HCT116 (cell line): ENCODE measurements around the gene POPDC3. TPM values are rescaled to one million over a fixed set of nuclear protein-coding genes. Genes with fewer than 3 reads are reported as not detected.

Source experiments
- ATAC-seq: fragments of 200-7000 bp; cut with Tn5 transposase; 2 replicates; pipeline ENCODE4 v1.9.1; 2020; ENCODE audit warnings: mild to moderate bottlenecking, moderate library complexity
- BruUV-seq: library from RNA; stranded (reverse); fragments of 400-500 nt; replicated peaks from 2 replicates; lab custom pipeline; 2021; lab: Mats Ljungman, UMichigan
- CTCF ChIA-PET: fragments of 300-600 bp; sonication (Branson Sonifier 250); formaldehyde crosslinking; loops from one replicate; lab custom pipeline; 2021; ENCODE audit warnings: antibody characterized with exemption; lab: Charles Lee
- POLR2A ChIA-PET: fragments of 300-600, 350-600 bp; sonication (Branson Sonifier 250); formaldehyde crosslinking; loops from one replicate; lab custom pipeline; 2021; ENCODE audit warnings: antibody characterized with exemption; lab: Charles Lee
- RAD21 ChIA-PET, 2 experiments: fragments of 300-600 bp; sonication (Branson Sonifier 250); formaldehyde crosslinking; loops; one replicate each; lab custom pipeline; 2023; ENCODE audit warnings: low total read pairs in 2 of 2; ENCODE audit not compliant: uncharacterized antibody in 2 of 2, unreplicated experiment in 2 of 2, low non-redundant PET in 1 of 2; lab: Charles Lee
- DNase-seq: peaks from one replicate; pipeline ENCODE4 v3.0.0-alpha.2; 2010; ENCODE audit warnings: low read depth, low spot score
- H2AFZ ChIP-seq: fragments of 200-600 bp; shearing (Covaris generic), sonication (generic); 2 replicates; pipeline ENCODE4 v1.6.1; 2017; ENCODE audit warnings: low read depth, mixed run types, mixed read lengths, antibody characterized with exemption, low read length; ENCODE audit not compliant: poor library complexity, severe bottlenecking
- H3K27ac ChIP-seq: 2 replicates; pipeline ENCODE4 v1.5.1; 2012; ENCODE audit warnings: low read depth, low read length
- H3K27me3 ChIP-seq: fragments of 200-600 bp; sonication (generic); 2 replicates; pipeline ENCODE4 v1.6.1; 2016; ENCODE audit warnings: mixed run types, low read length, mixed read lengths; ENCODE audit not compliant: insufficient read depth
- H3K36me3 ChIP-seq, 2 experiments: fragments of 200-500 bp in 1 of 2; fragments of 200-600 bp in 1 of 2; sonication (Bioruptor generic) in 1 of 2; sonication (generic) in 1 of 2; 2 replicates each; pipeline versions ENCODE4 v1.5.1 to v1.6.1; 2014 to 2016; ENCODE audit warnings: low read length in 2 of 2, inconsistent platforms in 1 of 2, mixed read lengths in 1 of 2, mixed run types in 1 of 2; ENCODE audit not compliant: insufficient read depth in 2 of 2, control insufficient read depth in 1 of 2
- H3K4me1 ChIP-seq, 2 experiments: fragments of 200-600 bp in 1 of 2; sonication (generic) in 1 of 2; 2 replicates each; pipeline versions ENCODE4 v1.5.1 to v1.6.1; 2012 to 2017; ENCODE audit warnings: low read length in 2 of 2, inconsistent platforms in 1 of 2, mild to moderate bottlenecking in 1 of 2, mixed read lengths in 1 of 2, mixed run types in 1 of 2, moderate library complexity in 1 of 2; ENCODE audit not compliant: insufficient read depth in 2 of 2, control insufficient read depth in 1 of 2
- H3K4me2 ChIP-seq: fragments of 200-600 bp; sonication (generic); 2 replicates; pipeline ENCODE4 v1.6.1; 2017; ENCODE audit warnings: mixed run types, low read length, mixed read lengths
- H3K4me3 ChIP-seq, 2 experiments: fragments of 200-600 bp in 1 of 2; sonication (generic) in 1 of 2; replicated peaks in 1 of 2; 2 replicates each; pipeline ENCODE4 v1.5.1; 2011 to 2016; ENCODE audit warnings: low read length in 2 of 2, control low read depth in 1 of 2, low read depth in 1 of 2, mild to moderate bottlenecking in 1 of 2, mixed read lengths in 1 of 2, mixed run types in 1 of 2
- H3K79me2 ChIP-seq: fragments of 200-600 bp; sonication (generic); 2 replicates; pipeline ENCODE4 v1.6.1; 2017; ENCODE audit warnings: mild to moderate bottlenecking, mixed run types, low read length, moderate library complexity, mixed read lengths; ENCODE audit not compliant: insufficient read depth
- H3K9ac ChIP-seq: fragments of 200-600 bp; sonication (generic); 2 replicates; pipeline ENCODE4 v1.6.1; 2016; ENCODE audit warnings: low read length, mixed read lengths
- H3K9me2 ChIP-seq: fragments of 200-600 bp; sonication (generic), shearing (Covaris generic); 2 replicates; pipeline ENCODE4 v1.6.1; 2017; ENCODE audit warnings: mixed run types, mild to moderate bottlenecking, moderate library complexity; ENCODE audit not compliant: insufficient read depth
- H3K9me3 ChIP-seq, 2 experiments: fragments of 200-500 bp in 1 of 2; fragments of 200-600 bp in 1 of 2; sonication (Bioruptor generic) in 1 of 2; sonication (generic) in 1 of 2; 2 replicates each; pipeline ENCODE4 v1.6.1; 2014 to 2017; ENCODE audit warnings: low read length in 2 of 2, mixed read lengths in 2 of 2, inconsistent platforms in 1 of 2, low read depth in 1 of 2, mild to moderate bottlenecking in 1 of 2, mixed run types in 1 of 2, moderate library complexity in 1 of 2; ENCODE audit not compliant: control insufficient read depth in 1 of 2, insufficient read depth in 1 of 2
- H4K20me1 ChIP-seq: fragments of 200-600 bp; sonication (generic), shearing (Covaris generic); 2 replicates; pipeline ENCODE4 v1.6.1; 2017; ENCODE audit warnings: mixed run types, mild to moderate bottlenecking, moderate library complexity; ENCODE audit not compliant: insufficient read depth
- ATF3 ChIP-seq: IDR thresholded peaks from 2 replicates; pipeline ENCODE4 v1.6.1; 2012
- CBX3 ChIP-seq: IDR thresholded peaks from 2 replicates; pipeline ENCODE4 v1.6.1; 2012; ENCODE audit warnings: low read depth
- CTCF ChIP-seq, 3 experiments: fragments of 200-600 bp in 1 of 3; sonication (generic) in 1 of 3; IDR thresholded peaks in 2 of 3; conservative IDR thresholded peaks in 1 of 3; 2 replicates each; pipeline ENCODE4 v1.5.1; 2012 to 2017; ENCODE audit warnings: low read depth in 2 of 3, low read length in 2 of 3, antibody characterized with exemption in 1 of 3, borderline replicate concordance in 1 of 3, control low read depth in 1 of 3, mild to moderate bottlenecking in 1 of 3, mixed read lengths in 1 of 3, mixed run types in 1 of 3, moderate library complexity in 1 of 3; ENCODE audit not compliant: insufficient read depth in 1 of 3
- EGR1 ChIP-seq: IDR thresholded peaks from 2 replicates; pipeline ENCODE4 v1.6.1; 2012; ENCODE audit warnings: low read depth
- EZH2 ChIP-seq: fragments of 200-600 bp; sonication (generic); IDR thresholded peaks from 2 replicates; pipeline ENCODE4 v1.6.1; 2017; ENCODE audit warnings: antibody characterized with exemption, mixed run types
- FOSL1 ChIP-seq: IDR thresholded peaks from 2 replicates; pipeline ENCODE4 v1.6.1; 2012; ENCODE audit warnings: low read depth
- SIN3A ChIP-seq: IDR thresholded peaks from 2 replicates; pipeline ENCODE4 v1.6.1; 2012; ENCODE audit warnings: low read depth
- YY1 ChIP-seq: IDR thresholded peaks from 2 replicates; pipeline ENCODE4 v1.6.1; 2011; ENCODE audit warnings: low read length, low read depth, moderate library complexity, mild to moderate bottlenecking; ENCODE audit not compliant: insufficient replicate concordance; ENCODE audit errors: extremely low read depth
- intact Hi-C: fragments of 100-400 bp; cut with micrococcal nuclease; formaldehyde crosslinking; loops from 2 replicates; pipeline ENCODE4 v1.10.0; 2022
- total RNA-seq: library from RNA; stranded (reverse); gene quantifications from one replicate; pipeline ENCODE4 v1.2.1, GENCODE V29; 2021; ENCODE audit not compliant: unreplicated experiment

The POPDC3 gene
- total RNA-seq, 1 experiment from 2014 or later = 10.1 TPM

DNA sequence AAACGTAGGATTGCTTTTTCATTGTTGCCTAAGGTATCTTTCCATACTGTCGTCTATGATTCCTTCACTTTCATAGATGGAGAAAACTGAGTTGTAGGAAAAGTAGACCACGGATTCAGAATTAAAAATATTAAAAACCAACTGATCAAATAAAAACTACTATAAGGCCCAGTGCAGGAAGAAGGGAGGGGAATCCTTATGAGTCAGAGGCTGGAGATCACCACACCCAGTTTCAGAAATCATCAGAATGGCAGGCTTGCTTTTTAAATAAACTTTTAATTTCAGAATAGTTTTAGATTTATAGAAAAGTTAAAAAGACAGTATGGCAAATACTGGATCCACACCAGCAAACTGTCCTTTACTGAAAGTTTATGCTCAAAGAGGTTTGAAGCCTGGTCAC lies 32.0 kb upstream of the POPDC3 start:
- H3K9ac ChIP-seq = no peak overlapping the region
- no TSS peak for BruUV-seq
- no peaks in the 10 kb centered on the region for H3K9me3 ChIP-seq
- no peaks in the 10 kb centered on the region for H3K79me2 ChIP-seq
- RAD21 ChIA-PET = no interaction called here
- POLR2A ChIA-PET = no interaction called here
- no peak overlapping the region for H3K27ac ChIP-seq
- H3K4me1 ChIP-seq = peaks cover 0 to 33% of the 10 kb centered on the region in 2 experiments; a peak in 3 of 4 replicates
- ATAC-seq = no peak
- no peak overlapping the region for H3K4me3 ChIP-seq
- no peaks in the 10 kb centered on the region for H3K36me3 ChIP-seq
- intact Hi-C loops = no loop called here
- no peak for DNase-seq
- TF ChIP-seq FOSL1 (peak; percentile 33; the same call in 1 of the 2 replicates), YY1 (no peak)
- no peaks in the 10 kb centered on the region for H3K27me3 ChIP-seq
- CTCF ChIA-PET = no interaction called here
- peak overlapping the region; percentile 68 for H2AFZ ChIP-seq
- no peaks in the 10 kb centered on the region for H4K20me1 ChIP-seq
- H3K9me2 ChIP-seq = 0 out of 2 replicates have a peak, but pooled peaks cover 3% of the 10 kb centered on the region
- peak overlapping the region; percentile 12; the same call in 1 of the 2 replicates for H3K4me2 ChIP-seq

DNA sequence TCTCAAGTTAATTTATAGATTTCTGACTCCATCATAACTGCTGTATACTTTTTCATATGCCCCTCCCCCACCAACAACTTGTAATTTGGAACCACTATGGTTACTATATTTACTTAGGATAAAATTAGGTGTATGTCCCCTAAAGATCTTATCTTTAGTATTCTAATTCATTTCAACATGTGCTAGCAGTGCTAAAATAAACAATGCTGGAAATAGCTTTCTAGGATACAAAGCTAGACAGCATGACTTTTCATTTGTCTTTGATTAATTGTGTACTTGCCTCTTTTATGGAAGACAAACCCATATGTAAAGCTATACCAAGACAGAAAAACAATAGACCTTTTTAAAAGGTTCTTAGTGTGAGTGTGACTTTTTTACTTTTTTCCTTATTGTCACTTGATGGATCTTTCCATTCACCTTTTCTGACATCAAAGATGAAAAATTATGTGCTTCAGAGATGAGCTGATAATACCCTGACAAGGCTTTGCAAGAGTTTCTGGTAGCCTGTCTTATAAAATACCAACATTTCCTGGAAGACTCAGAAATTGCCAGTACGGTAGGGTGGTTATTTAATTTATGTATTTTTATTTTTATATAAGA lies 31.2 kb upstream of the POPDC3 start:
- H3K27me3 ChIP-seq = no peaks in the 10 kb centered on the region
- H2AFZ ChIP-seq = peak overlapping the region; percentile 79
- no peak overlapping the region for H3K4me2 ChIP-seq
- no peaks in the 10 kb centered on the region for H3K9me3 ChIP-seq
- intact Hi-C loops = no loop called here
- H3K9me2 ChIP-seq = 0 out of 2 replicates have a peak, but pooled peaks cover 3% of the 10 kb centered on the region
- peaks cover 0 to 33% of the 10 kb centered on the region in 2 experiments; a peak in 3 of 4 replicates for H3K4me1 ChIP-seq
- TF ChIP-seq EGR1 (no peak), SIN3A (no peak), CBX3 (no peak), ATF3 (no peak), FOSL1 (no peak), EZH2 (no peak), CTCF (IDR thresholded peaks at IDR 0.05 in 2 of 3, conservative IDR thresholded peaks at IDR 0.05 in 1 of 3; ENCODE audit: borderline replicate concordance in 1 of 3, insufficient read depth in 1 of 3, low read depth in 2 of 3, low read length in 2 of 3) (no peak)
- no peak overlapping the region for H3K4me3 ChIP-seq
- H3K79me2 ChIP-seq = no peaks in the 10 kb centered on the region
- no peak for DNase-seq
- no peaks in the 10 kb centered on the region for H4K20me1 ChIP-seq
- no peak for ATAC-seq
- CTCF ChIA-PET = interaction anchor here (0.6 kb wide), 1 partner anchor 421 kb away, joined by 3 read pairs; no protein-coding TSS in a partner anchor
- no peaks in the 10 kb centered on the region for H3K36me3 ChIP-seq
- POLR2A ChIA-PET = no interaction called here
- RAD21 ChIA-PET = no interaction called here
- no peak overlapping the region for H3K9ac ChIP-seq
- H3K27ac ChIP-seq = no peak overlapping the region
- no TSS peak for BruUV-seq
